Brain microvascular endothelial cell (primary cell): ENCODE data around the gene CDH23.

Experiments used
- DNase-seq: peaks from one replicate; pipeline ENCODE4 v3.0.0-alpha.2; 2020
- H3K27ac ChIP-seq: fragments of 250-450 bp; sonication (Bioruptor Pico); 2 replicates; pipeline ENCODE4 v1.5.1; 2020; ENCODE audit warnings: mild to moderate bottlenecking, moderate library complexity
- H3K27me3 ChIP-seq: fragments of 250-450 bp; sonication (Bioruptor Pico); replicated peaks from 2 replicates; pipeline ENCODE4 v1.5.1; 2020; ENCODE audit warnings: mild to moderate bottlenecking
- H3K36me3 ChIP-seq: fragments of 250-450 bp; sonication (Bioruptor Pico); replicated peaks from 2 replicates; pipeline ENCODE4 v1.5.1; 2020; ENCODE audit warnings: mild to moderate bottlenecking
- H3K4me3 ChIP-seq: 2 replicates; pipeline ENCODE4 v1.5.1; 2011; ENCODE audit warnings: low read depth, mild to moderate bottlenecking, control low read depth, low read length, moderate library complexity
- in situ Hi-C: cut with HindIII; loops from 2 replicates; pipeline ENCODE4 v1.10.0; 2017; ENCODE audit warnings: low sequenced_read_pairs, low pct_ligation_motif_present
- TF ChIP-seq, protein P1 (sequence below): IDR thresholded peaks from 2 replicates; pipeline ENCODE4 v1.5.1; 2011; ENCODE audit warnings: low read depth, mild to moderate bottlenecking, moderate library complexity, low read length, control low read depth, inconsistent platforms; ENCODE audit errors: missing control alignments

Gene CDH23

DNA sequence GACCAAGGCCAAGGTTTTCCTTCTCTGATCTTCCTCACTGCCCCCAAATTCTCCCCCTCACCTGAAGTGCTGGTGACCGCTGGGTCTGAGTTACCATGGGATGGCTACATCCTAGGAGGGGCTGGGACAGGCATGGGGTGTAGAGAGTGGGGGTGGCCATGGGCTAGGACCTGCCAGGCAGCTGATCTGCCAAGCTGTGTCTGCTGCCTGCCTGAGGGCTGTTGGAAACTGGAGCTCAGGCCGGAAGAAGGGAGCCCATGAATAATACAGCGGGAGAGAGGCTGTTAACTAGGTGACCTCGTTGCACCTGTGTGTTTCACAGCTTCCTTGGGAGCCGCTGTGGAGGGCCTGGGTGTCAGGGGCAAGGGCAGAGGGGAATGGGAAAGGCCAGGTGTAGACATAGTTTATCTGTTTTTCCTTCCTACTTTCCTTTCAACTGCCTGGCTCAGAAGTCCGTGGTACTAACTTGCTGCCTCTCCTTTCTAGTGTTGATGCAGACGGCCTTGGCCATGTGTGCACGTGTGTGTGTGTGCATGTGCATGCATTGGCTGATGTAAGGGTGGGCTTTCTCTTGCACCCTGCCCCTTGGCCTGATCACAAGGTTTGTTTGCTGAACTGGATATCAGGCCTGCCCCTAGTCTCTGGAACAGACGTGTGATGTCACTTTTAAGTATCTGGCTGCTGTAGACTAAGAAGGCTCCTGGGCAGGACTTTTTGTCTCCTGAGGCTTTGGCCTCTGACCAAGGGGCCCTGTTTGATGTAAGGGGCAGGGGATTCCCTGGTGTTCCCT, 11.9 kb downstream of the CDH23 start:
- H3K4me3 ChIP-seq: no peak overlapping the region
- TF ChIP-seq, protein P1, sequence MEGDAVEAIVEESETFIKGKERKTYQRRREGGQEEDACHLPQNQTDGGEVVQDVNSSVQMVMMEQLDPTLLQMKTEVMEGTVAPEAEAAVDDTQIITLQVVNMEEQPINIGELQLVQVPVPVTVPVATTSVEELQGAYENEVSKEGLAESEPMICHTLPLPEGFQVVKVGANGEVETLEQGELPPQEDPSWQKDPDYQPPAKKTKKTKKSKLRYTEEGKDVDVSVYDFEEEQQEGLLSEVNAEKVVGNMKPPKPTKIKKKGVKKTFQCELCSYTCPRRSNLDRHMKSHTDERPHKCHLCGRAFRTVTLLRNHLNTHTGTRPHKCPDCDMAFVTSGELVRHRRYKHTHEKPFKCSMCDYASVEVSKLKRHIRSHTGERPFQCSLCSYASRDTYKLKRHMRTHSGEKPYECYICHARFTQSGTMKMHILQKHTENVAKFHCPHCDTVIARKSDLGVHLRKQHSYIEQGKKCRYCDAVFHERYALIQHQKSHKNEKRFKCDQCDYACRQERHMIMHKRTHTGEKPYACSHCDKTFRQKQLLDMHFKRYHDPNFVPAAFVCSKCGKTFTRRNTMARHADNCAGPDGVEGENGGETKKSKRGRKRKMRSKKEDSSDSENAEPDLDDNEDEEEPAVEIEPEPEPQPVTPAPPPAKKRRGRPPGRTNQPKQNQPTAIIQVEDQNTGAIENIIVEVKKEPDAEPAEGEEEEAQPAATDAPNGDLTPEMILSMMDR: no peak
- peaks cover 12% of the 10 kb centered on the region for H3K27me3 ChIP-seq
- in situ Hi-C loops: no loop called here
- no peak for DNase-seq
- no peak overlapping the region for H3K27ac ChIP-seq
- H3K36me3 ChIP-seq: no peaks in the 10 kb centered on the region

DNA sequence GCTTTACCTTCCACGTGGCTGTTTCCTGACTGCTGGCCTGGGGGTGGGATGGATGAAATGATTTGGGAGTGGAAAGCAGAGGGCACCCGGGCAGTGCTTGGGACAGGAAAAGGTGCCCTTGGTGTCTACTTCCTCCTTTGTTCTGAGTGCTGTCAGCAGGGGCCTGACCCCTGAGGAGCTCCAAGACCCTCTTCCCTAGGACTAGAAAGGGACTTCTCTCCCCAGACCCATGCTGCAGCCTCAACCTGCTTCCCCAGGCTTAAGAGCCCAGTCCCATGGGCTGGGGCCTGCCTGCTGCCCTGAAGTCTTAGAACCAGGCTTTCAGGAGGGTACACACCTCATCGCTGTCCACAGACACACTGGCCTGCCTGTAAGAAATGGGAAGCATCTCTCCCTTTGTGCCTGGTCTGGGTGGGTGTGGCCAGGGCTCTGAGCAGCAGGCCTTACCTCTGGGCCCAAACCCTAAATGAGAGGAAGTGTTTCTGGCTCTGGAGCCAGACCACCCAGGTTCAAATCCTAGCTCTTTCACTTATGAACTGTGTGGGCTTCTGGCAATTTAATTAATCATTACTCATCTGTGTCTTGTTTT, 12.9 kb downstream of the CDH23 start:
- TF ChIP-seq, protein P1: no peak
- Histone ChIP-seq H3K4me3 (no peak overlapping the region), H3K36me3 (no peaks in the 10 kb centered on the region), H3K27ac (no peak overlapping the region), H3K27me3 (peaks cover 12% of the 10 kb centered on the region)
- in situ Hi-C loops: no loop called here
- DNase-seq: no peak

DNA sequence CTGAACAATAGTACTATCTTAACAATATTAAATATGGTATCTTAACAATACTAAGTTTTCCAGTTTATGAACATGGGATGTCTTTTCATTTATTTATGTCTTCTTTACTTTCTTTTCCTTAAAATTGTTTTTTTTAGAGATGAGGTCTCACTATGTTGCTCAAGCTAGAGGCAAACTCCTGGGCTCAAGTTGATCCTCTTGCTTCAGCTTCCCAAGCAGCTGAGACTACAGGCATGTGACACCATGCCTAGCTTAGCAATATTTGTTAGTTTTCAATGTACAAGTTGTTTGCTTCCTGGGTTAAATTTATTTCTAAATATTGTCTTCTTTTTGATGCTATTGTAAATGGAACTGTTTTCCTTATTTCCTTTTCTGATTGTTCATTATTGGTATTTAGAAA, 16.9 kb downstream of the CDH23 start:
- Histone ChIP-seq H3K36me3 (no peaks in the 10 kb centered on the region), H3K4me3 (no peak overlapping the region), H3K27me3 (peaks cover 6% of the 10 kb centered on the region), H3K27ac (no peak overlapping the region)
- in situ Hi-C loops: no loop called here
- DNase-seq: no peak
- TF ChIP-seq, protein P1: no peak

DNA sequence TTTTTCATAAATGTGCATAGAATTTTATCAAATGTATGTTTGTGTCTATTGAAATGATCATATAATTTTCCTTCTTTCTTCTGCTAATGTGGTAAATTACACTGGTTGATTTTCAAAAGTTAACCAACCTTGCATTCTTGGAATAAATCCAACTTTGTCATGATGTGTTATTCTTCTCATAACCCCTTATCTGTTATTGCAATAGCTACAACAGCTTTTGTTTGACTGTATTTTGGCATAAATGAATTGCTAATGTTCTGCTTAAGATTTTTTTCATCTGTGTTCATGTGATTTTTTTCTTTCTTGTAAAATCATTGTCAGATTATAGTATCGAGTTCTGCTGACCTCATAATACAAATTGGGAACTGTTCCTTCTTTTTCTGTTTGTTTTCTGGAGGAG, 17.6 kb downstream of the CDH23 start:
- H3K36me3 ChIP-seq: no peaks in the 10 kb centered on the region
- in situ Hi-C loops: no loop called here
- TF ChIP-seq, protein P1: no peak
- H3K27ac ChIP-seq: no peak overlapping the region
- no peak for DNase-seq
- peaks cover 3% of the 10 kb centered on the region for H3K27me3 ChIP-seq
- no peak overlapping the region for H3K4me3 ChIP-seq

DNA sequence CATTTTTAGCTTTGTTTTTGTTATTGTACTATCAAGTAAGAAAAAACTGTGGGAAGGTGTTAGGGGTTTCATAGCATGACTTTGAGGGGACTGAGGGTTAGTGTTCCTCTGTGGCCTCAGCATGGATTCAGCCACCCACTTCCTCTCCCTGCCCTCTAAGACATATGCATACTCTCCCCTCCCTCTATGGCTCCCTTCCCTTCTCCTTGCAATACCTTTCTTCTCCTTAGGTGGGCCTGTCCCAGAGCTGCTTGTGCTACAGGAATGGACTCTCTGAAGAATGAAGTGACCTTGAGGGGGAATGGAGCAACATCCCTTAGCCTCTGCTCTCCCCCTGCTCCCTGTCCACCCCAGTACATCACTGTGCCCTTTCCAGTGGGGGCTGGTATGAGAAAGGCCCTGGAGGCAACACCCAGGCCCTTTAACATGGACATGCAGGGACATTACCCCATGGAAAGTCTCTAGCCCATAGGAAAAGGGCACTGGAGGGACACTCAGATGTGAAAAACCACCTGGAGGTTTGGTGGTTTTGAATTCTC, 22.4 kb downstream of the CDH23 start:
- H3K36me3 ChIP-seq: no peaks in the 10 kb centered on the region
- no peak for DNase-seq
- peaks cover 5% of the 10 kb centered on the region for H3K27me3 ChIP-seq
- H3K27ac ChIP-seq: no peak overlapping the region
- in situ Hi-C loops: no loop called here
- TF ChIP-seq, protein P1: no peak
- no peak overlapping the region for H3K4me3 ChIP-seq

DNA sequence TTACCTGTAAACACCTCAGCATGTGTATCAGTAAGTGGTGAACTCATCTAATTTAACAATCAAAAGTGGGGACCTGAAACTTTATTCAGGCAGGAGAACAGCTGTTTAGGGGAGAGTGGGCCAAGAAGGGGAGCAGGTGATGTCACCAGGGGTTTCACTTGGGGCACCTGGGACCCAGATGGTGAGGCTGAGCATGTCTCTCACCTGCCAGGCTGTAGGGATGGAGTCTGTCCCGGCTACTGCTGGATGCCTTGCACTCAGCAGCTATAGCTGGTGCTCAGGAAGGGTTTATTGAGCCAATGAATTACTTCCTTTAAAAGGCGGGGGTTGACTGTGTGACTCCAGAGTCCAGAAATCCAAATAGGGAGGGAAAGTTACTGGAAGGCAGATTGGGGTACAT, 23.0 kb downstream of the CDH23 start:
- Histone ChIP-seq H3K27me3 (peaks cover 5% of the 10 kb centered on the region), H3K36me3 (no peaks in the 10 kb centered on the region), H3K4me3 (no peak overlapping the region), H3K27ac (no peak overlapping the region)
- TF ChIP-seq, protein P1: no peak
- in situ Hi-C loops: no loop called here
- DNase-seq: no peak
